NCI-H2081 (cell line): ENCODE measurements around the gene SLC37A3.
"Not testable (repeated sequence)": the region's sequence is repeated elsewhere in the genome, so short reads cannot be mapped to it uniquely, and the experiment has no call there.

ENCODE experiments used
- DNase-seq, 2 experiments: peaks; one replicate each; lab custom pipeline; 2025; lab: John Stamatoyannopoulos, UW

The SLC37A3 gene, protein sequence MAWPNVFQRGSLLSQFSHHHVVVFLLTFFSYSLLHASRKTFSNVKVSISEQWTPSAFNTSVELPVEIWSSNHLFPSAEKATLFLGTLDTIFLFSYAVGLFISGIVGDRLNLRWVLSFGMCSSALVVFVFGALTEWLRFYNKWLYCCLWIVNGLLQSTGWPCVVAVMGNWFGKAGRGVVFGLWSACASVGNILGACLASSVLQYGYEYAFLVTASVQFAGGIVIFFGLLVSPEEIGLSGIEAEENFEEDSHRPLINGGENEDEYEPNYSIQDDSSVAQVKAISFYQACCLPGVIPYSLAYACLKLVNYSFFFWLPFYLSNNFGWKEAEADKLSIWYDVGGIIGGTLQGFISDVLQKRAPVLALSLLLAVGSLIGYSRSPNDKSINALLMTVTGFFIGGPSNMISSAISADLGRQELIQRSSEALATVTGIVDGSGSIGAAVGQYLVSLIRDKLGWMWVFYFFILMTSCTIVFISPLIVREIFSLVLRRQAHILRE

DNA sequence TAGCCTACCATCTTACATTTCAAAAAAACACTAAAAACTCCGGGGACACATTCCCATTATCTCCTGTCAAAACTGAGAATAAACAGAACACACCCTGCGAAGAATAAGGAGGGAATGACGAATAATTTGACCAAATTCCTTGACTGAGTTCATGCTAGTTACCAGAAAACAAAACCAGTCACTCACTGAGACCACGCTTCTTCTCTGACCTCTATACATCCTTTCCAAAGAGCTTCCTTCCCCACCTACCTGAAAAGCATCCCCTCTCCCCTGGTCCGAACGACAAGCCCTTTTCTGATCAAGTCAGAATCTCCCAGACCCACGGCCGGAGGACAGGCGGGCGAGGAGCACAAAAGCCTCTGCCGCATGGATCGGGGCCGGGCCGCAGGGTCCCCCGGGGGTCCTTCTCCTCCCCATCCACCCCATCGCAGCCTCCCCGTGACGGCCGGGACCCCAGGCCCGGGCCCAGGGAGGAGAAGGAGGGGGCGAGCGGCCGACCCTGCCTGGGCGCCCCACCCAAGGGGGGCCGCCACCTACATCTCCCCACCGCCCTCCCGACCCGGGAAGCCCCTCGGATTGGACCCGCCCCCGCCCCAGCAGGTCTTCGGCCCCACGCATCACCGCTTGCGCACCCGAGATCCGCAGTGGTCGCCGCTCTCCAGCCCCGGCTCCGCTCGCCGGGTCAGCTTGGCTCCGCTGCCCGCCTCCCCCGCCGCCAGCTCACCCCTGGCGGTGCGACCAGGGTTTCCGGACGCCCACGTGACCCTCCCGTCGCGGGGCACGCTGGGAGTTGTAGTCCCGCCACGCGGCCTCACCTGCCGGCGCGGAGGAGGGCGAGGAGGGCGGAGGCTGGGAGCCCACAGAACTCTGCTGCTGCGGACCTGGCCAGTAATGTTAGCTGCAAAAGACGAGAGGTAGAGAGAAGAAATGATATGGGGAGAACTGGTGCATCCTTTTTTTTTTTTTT, at the start of gene SLC37A3:
SLC37A3 (minus strand) TSS at position 747 of the 967 bp plus-strand sequence. CDS start 16,004 bp downstream, outside the sequence.
- peak; percentile 92 to 94 for DNase-seq

DNA sequence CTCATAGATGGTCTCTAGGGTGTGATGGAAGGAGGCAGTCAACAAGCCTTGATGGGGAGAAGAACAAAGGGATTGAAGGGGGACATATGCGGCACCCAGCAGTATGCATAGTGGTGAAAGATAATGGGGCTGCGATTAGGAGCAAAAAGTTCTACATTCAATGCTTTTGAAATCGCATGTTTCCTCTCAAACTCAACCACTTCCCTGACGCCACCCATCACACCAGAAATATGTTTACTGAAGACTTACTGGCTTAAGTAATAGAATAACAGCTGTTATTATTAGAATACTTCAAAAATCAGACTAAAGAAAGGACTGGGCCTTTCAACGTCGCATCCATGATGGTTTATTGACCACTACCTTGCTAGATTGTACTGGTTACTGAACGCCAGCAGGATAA, 49.5 kb upstream of the SLC37A3 start:
- DNase-seq: no peak

GRCh38 chr7:140446467-140446866, 48.1 kb upstream of the SLC37A3 start:
- no peak for DNase-seq

- no peak for DNase-seq
These were observed 43.2 kb upstream of the SLC37A3 start for GRCh38 chr7:140441519-140441918.

DNA sequence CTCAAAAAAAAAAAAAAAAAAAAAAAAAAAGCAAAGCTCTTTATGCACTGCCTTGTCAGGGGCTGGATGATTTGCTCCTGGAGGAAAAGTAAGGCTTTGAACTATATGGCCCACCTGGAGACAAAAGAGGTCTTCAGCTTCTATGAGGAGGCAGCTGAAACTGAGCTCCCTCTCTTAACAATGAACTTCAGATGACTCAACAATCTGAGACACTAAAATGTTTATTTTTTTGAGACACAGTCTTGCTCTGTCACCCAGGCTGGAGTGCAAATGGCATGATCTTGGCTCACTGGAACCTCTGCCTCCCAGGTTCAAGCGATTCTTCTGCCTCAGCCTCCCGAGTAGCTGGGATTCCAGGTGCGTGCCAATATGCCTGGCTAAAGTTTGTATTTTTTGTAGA, 42.3 kb upstream of the SLC37A3 start:
- DNase-seq: no peak

DNA sequence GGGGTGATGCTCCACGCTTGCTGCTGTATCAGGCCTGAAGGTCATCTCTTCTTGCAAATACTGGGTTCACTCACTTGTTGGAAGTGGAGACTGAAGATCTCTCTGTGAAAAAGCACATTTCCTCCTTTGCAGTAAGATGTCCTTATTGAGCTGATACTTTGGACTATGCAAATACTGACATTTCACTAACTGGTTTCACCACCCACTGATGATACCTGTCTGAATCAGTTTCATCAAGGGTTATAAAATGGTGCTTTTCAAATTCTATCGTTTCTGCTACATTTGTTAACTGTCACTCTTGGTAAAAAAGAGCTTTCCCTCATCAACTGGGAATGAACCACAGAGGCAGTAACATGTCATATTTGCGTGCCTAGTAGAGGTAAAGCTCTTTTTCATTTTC, 41.0 kb upstream of the SLC37A3 start:
- no peak for DNase-seq

DNA sequence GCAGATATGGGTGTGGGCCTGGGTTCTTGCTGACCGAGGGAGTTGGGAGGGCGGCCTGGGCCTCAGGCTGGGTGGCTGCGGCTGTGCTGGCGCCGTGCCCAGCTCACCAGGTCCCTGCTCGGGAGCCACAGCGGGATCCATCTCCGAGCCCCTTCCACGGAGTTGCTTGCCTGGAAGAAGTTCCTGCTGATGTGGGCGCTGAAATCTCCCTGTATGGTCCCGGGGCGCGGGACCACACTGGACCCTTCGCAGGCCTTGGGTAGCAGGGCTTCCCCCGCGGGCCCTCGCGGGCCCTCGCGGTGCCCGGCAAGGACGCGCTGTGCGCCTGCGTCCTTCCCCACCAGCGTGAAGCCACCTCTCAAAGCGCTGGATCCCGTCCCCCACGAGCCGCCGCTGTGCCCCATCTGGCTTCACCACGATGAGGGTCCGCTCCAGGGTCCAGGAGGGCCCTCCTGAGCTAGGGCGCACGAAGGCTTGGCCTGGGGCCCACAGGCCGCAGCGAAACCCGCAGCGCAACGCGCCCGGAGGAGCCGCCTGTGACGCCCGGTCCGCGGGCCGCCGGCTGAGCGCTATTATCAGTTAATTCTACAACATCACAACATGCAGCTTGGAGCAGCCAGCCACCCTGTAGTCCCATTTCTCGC, 37.0 kb upstream of the SLC37A3 start:
- DNase-seq: no peak

DNA sequence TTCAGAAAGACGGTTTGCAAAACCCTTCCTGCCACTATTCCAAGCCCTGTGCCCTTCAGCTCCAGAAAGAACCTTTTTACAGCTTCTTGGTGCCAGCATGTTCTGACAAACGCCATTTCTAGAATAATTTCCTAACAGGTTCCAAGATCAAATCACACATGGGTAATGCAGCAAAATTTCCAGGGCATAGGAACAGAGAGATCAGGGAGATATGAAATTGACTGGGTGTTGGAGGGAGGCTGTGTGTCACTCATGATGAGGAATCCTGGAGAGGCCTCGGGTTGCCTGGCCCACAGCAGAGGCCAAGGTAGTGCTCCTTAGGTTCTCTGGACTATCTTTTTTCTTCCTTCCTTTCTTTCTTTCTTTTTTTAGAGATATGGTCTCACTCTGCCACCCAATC, 35.1 kb upstream of the SLC37A3 start:
- DNase-seq: no peak

DNA sequence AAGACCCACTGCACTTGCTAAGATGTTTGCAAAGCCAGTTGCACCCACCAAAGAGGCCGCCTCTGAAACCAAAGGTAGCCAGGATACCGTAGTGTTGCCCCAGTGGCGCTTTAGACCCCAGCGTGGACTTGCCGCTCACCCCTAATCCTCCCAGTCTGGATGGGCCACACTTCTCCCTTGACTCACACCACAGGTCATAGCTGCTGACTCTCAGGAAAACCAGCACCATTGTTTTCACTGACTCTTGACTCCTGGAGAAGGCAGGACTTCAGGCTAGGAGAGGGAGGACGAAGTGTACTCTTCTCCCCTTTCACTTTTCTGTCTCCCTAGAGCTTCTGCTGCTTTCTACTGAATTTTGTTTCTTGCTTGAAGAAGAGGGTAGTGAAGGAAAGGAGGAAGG, 27.8 kb upstream of the SLC37A3 start:
- no peak for DNase-seq

- DNase-seq: no peak
These were observed 27.4 kb upstream of the SLC37A3 start for GRCh38 chr7:140425718-140426117.

DNA sequence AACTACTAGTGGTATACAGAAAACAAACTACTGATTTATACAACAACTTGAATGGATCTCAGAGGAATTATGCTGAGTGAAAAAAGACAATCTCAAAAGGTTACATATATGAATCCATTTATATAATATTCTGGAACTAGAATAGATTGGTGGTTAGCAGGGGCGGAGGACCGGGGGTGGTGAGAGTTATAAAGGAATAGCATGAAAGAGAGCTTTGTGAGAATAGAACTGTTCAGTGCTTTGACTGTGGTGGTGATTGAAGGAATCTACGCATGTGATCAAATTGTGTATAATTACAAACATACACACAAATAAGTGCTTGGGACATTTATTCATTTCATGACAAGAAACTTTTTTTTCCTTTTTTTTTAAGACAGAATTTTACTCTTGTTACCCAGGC, 25.2 kb upstream of the SLC37A3 start:
- no peak for DNase-seq

GRCh38 chr7:140421521-140421920, 23.2 kb upstream of the SLC37A3 start:
- DNase-seq: no peak

DNA sequence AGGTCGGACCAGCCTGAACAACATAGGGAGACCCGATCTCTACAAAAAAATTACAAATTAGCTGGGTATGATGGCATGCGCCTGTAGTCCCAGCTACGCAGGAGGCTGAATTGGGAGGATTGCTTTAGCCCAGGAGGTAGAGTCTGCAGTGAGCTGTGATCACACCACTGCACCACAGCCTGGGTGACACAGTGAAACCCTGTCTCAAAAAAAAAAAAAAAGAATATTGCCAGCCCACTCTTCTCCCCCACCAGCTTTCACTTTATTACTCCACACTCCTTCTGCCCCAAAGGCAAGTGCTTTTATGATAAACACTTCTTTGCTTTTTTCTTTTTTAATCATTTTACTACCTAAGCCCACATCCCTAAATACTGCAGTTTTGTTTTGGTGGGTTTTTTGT, 20.3 kb upstream of the SLC37A3 start:
- no peak for DNase-seq

DNA sequence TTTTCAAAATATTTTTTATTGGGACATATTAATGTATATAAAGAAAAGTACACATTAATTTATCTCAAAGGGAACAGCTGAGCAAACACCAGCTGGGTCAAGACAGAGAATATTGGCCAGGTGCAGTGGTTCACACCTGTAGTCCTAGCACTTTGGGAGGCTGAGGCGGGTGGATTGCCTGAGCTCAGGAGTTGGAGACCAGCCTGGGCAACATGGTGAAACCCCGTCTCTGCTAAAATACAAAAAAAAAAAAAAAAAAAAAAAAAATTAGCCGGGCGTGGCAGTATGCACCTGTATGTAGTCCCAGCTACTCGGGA, 19.8 kb upstream of the SLC37A3 start:
- DNase-seq: peak; percentile 43 to 89

DNA sequence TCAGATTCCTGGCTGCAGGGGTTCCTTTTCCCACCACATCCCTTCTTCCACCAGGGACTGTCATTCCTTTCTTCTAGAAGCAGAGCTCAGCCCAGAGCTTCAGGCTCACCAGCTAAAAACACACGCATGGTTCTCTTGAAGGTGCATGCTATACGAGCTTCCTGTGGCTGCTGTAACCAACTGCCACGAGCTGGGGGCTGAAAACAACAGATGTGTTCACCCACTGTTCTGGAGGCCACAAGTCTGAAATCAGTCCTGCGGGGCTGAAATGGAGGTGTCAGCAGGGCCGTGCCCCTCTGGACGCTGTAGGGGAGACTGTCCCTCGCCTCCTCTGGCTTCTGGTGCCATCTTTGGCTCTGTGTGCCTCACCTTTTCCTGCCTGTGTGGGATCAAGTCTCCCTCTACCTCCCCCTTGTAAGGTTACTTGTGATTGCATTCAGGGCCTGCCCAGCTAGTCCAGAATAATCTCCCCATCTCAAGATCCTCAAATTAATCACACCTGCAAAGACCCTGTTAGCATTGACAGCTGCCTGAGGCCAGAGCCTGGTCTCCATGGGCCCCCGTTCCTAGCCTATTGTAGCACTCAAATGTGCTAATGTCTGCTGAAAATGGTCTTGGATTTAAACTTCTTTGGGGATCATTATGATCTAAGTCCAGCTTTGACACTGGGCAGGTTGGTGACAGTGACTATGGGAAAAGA, 19.3 kb upstream of the SLC37A3 start:
- DNase-seq: peak; percentile 43 to 82

GRCh38 chr7:140416560-140416959, 18.2 kb upstream of the SLC37A3 start:
- DNase-seq: peak in 1 of 2 experiments; percentile 17

GRCh38 chr7:140415816-140416215, 17.5 kb upstream of the SLC37A3 start:
- DNase-seq: not testable (repeated sequence)

- DNase-seq: no peak
These were observed 17.0 kb upstream of the SLC37A3 start for GRCh38 chr7:140415361-140415760.

DNA sequence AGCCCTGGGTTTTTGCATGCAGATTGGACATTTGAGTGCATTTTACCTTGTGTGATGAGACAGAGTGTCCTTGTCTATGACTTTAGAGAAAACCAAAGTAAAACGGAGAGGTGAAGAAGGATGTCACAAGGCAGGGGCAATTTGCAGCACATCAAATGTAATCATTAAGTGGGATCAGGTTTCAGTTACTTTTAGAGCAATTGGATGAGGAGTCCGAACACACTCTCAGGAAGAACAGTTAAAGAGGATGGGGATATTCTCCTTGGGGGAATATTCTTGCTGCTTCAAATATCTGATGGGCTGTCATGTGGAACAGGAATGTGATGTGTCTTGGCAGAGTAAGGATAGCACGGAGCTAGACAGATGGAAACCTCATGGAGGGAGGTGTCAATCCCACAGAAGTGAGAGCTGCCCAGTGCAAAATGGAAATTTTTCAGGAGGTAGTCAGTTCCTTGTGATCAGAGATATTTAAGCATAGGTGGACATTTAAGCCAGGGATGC, 6.3 kb upstream of the SLC37A3 start:
- DNase-seq: no peak

- peak; percentile 58 to 73 for DNase-seq
These were observed 5.7 kb upstream of the SLC37A3 start, which contains the start of gene RAB19 for GRCh38 chr7:140403878-140404564. RAB19 (plus strand) TSS chr7:140404058; CDS start chr7:140407647, 3,589 bp downstream.
